ENCODE measurements around the gene ST3GAL5.

Gene ST3GAL5

DNA sequence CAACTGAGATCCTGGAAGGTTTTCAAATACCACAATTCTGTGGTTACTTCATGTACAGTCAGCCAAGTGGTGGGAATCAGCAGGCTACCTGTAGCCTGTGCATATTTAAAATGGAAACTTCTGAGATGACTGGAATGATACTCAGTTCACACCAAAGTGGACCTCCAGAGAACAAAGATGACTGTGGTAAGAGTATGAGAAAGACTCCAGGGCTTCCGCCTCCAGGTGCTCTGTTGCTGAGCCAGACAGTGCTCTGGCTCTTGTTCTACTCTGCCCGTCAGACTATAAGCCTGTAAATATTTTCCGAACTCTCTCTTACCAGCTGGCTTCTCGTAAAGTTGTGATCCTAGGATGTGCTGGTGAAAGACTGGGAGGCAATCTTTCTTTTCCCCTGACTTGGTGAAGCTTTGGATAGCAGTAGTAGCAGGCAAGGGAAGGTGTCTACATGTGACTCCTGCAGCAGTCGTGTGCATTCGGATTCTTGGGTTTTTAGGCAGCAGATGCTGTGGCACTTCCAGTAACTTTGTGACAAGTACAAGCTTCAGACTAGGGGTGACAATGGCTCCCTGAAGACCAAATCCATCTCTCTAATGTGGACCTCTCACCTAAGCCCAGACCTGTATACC is 23.1 kb downstream of the ST3GAL5 start:
- TF ChIP-seq CTCF (conservative IDR thresholded peaks at IDR 0.05): no peak
- H3K27ac ChIP-seq: no peak overlapping the region

DNA sequence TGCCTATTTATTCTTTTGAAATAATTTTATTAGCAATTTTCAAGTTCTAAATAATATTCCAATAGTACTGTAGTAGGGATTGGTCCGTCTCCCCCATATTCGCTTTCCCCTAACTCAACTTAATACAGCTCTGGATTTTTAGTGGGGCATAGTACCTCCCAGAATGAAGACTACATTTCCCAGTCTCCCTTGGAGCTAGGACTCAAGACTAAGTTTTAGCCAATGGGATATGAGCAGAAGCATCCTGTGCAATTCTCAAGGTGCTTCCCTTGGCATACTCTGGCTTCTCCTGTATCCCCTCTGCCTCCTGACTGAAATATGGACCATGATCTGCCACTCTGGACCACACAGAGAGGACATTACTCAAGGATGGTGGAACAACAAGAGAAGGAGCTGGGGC is 24.1 kb downstream of the ST3GAL5 start:
- no peak overlapping the region for H3K27ac ChIP-seq
- no peak for TF ChIP-seq CTCF (conservative IDR thresholded peaks at IDR 0.05)

GRCh38 chr2:85862426-85862825 is 26.4 kb downstream of the ST3GAL5 start:
- no peak overlapping the region for H3K27ac ChIP-seq
- TF ChIP-seq CTCF (conservative IDR thresholded peaks at IDR 0.05): no peak

- no peak overlapping the region for H3K27ac ChIP-seq
- TF ChIP-seq CTCF (conservative IDR thresholded peaks at IDR 0.05): no peak
These were observed 27.1 kb downstream of the ST3GAL5 start for GRCh38 chr2:85861650-85862049.

DNA sequence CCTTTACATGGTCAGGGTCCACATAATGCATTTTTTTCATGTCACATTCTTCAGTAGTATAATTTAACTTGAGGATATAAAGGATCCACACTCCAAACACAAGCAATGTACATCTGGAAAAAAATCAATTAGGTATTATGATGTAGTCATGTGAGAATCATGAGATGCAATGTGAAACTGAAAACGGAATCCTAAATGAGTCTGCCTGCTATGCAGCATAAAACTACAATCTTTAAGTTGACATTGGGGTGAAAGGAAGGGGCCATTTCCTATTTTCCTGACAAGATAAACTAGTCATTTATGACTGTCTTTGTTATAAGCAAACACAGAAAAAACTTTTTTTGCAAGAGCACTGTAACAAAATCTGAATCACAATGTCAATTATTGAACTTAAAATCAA is 27.6 kb downstream of the ST3GAL5 start:
- no peak for TF ChIP-seq CTCF (conservative IDR thresholded peaks at IDR 0.05)
- H3K27ac ChIP-seq: no peak overlapping the region

DNA sequence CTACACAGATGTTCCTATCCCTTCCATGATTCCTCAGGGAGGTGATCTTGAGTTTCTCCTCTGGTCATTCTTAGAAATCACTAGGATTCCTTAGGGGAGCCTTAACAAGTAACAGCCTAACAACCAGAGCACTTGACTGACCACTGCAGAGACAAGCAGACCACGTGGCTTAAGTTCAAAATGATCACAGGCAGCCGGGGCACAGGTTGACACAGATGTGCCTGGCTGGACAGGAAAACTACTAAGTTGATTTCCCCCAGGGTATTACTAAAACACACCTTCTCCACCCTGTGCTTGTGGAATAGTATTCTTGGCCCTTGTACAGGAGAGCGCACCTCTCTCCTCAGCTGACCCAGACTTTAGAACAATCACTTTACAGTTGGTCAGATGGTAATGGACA is 29.9 kb downstream of the ST3GAL5 start:
- no peak for TF ChIP-seq CTCF (conservative IDR thresholded peaks at IDR 0.05)
- H3K27ac ChIP-seq: no peak overlapping the region

DNA sequence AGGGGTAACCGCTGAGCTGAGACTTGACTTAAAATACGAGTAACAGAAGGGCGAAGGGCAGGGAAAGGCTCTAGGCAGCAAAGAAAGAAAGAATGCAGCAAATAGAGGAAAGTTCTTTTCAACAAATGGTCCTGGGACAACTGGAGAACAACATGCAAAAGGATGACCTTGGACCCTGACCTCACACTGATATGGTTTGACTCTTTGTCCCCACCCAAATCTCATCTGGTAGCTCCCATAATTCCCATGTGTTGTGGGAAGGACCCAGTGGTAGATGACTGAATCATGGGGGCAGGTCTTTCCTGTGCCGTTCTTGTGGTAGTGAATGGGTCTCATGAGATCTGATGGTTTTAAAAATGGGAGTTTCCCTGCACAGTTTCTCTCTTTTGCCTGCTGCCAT is 33.9 kb downstream of the ST3GAL5 start:
- H3K27ac ChIP-seq: no peak overlapping the region
- no peak for TF ChIP-seq CTCF (conservative IDR thresholded peaks at IDR 0.05)

Measured in VCaP (cell line).